DOHH2 (cell line): ENCODE results near the gene AVPI1.
"Not testable (repeated sequence)": the region's sequence is repeated elsewhere in the genome, so short reads cannot be mapped to it uniquely, and the experiment has no call there.

Experiments used
- H3F3A ChIP-seq: fragments of 200-600 bp; sonication (generic), shearing (Covaris generic); 2 replicates; pipeline ENCODE4 v1.6.0; 2016; ENCODE audit warnings: antibody characterized with exemption, mild to moderate bottlenecking; ENCODE audit not compliant: control insufficient read depth, insufficient read depth
- H3K27ac ChIP-seq: fragments of 200-600 bp; sonication (generic); 2 replicates; pipeline ENCODE4 v1.5.1; 2014; ENCODE audit warnings: low read depth, mild to moderate bottlenecking, low read length, moderate library complexity
- H3K27me3 ChIP-seq: fragments of 200-600 bp; sonication (generic); 2 replicates; pipeline ENCODE4 v1.6.1; 2014; ENCODE audit warnings: mild to moderate bottlenecking, low read length, mixed read lengths; ENCODE audit not compliant: control insufficient read depth
- H3K36me3 ChIP-seq: fragments of 200-600 bp; sonication (generic); 2 replicates; pipeline ENCODE4 v1.6.1; 2014; ENCODE audit warnings: mild to moderate bottlenecking, low read length, moderate library complexity, mixed read lengths; ENCODE audit not compliant: control insufficient read depth
- H3K4me1 ChIP-seq: fragments of 200-600 bp; sonication (generic); 2 replicates; pipeline ENCODE4 v1.6.1; 2014; ENCODE audit warnings: mild to moderate bottlenecking, low read length, mixed read lengths; ENCODE audit not compliant: control insufficient read depth
- H3K4me2 ChIP-seq: fragments of 200-600 bp; sonication (generic); 2 replicates; pipeline ENCODE4 v1.6.0; 2014; ENCODE audit warnings: mild to moderate bottlenecking, low read length, moderate library complexity
- H3K4me3 ChIP-seq: fragments of 200-600 bp; sonication (generic); 2 replicates; pipeline ENCODE4 v1.5.1; 2014; ENCODE audit warnings: mild to moderate bottlenecking, low read length, mixed read lengths
- H3K79me2 ChIP-seq: fragments of 200-600 bp; sonication (generic); 2 replicates; pipeline ENCODE4 v1.6.1; 2014; ENCODE audit warnings: mild to moderate bottlenecking, low read length, mixed read lengths; ENCODE audit not compliant: control insufficient read depth
- H3K9me2 ChIP-seq: fragments of 200-600 bp; sonication (generic); replicated peaks from 2 replicates; pipeline ENCODE4 v1.6.1; 2014; ENCODE audit warnings: mild to moderate bottlenecking, low read length, mixed read lengths; ENCODE audit not compliant: control insufficient read depth
- H3K9me3 ChIP-seq: fragments of 200-600 bp; sonication (generic); 2 replicates; pipeline ENCODE4 v1.6.1; 2014; ENCODE audit warnings: antibody characterized with exemption, low read length, mixed read lengths; ENCODE audit not compliant: control insufficient read depth, insufficient read depth
- H4K20me1 ChIP-seq: fragments of 200-600 bp; sonication (generic); 2 replicates; pipeline ENCODE4 v1.6.0; 2014; ENCODE audit warnings: low read depth, mild to moderate bottlenecking, antibody characterized with exemption, low read length, moderate library complexity; ENCODE audit not compliant: control insufficient read depth, insufficient read depth
- CTCF ChIP-seq: fragments of 200-600 bp; sonication (generic); IDR thresholded peaks from one replicate; pipeline ENCODE4 v1.5.1; 2014; ENCODE audit warnings: antibody characterized with exemption, mild to moderate bottlenecking, low read depth, low read length; ENCODE audit not compliant: poor library complexity, severe bottlenecking
- EZH2phosphoT487 ChIP-seq: fragments of 200-600 bp; sonication (generic); IDR thresholded peaks from 2 replicates; pipeline ENCODE4 v1.6.1; 2017; ENCODE audit warnings: borderline replicate concordance, mild to moderate bottlenecking, antibody characterized with exemption, low read length, moderate library complexity, mixed read lengths

The AVPI1 gene

DNA sequence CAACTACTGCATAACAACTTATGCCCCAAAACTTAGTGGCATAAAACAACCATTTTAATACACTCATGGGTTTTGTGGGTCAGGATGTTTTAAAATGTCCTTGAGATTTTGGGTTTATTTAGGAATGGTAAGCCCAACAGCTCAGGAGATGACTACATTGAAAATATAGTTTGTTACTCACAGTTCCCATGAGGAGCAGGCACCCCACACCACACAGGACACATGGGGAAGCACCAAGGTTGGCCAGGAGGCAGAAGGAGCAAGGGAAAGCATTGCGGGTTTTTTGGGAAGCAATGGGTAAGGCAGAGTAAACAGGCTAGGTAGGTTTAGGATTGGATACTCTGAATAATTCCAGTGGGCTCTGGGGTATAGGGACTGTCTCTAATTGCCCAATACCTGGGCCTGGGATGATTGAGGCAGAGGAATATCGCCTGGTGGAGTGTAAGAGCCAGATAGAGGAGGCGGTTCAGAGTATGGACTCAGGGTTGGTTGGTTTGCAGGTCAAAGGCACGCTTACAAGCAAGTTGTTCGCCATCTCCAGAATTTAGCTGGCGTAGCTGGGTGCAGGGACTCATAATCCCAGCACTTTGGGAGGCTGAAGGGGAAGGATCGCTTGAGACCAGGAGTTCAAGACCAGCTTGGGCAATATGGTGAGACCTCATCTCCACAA lies 16.5 kb upstream of the AVPI1 start:
- TF ChIP-seq EZH2phosphoT487 (no peak), CTCF (no peak)
- no peak overlapping the region for H3K4me3 ChIP-seq
- H3K4me2 ChIP-seq = no peak overlapping the region
- no peaks in the 10 kb centered on the region for H3K79me2 ChIP-seq
- H3K9me2 ChIP-seq = no peaks in the 10 kb centered on the region
- H3K36me3 ChIP-seq = no peaks in the 10 kb centered on the region
- H3F3A ChIP-seq = no peaks in the 10 kb centered on the region
- no peaks in the 10 kb centered on the region for H4K20me1 ChIP-seq
- no peak overlapping the region for H3K27ac ChIP-seq
- no peaks in the 10 kb centered on the region; the same call in none of the 2 replicates for H3K27me3 ChIP-seq
- no peaks in the 10 kb centered on the region for H3K9me3 ChIP-seq
- H3K4me1 ChIP-seq = no peaks in the 10 kb centered on the region

- H4K20me1 ChIP-seq = no peaks in the 10 kb centered on the region
- H3K4me2 ChIP-seq = no peak overlapping the region
- no peaks in the 10 kb centered on the region for H3K9me3 ChIP-seq
- no peaks in the 10 kb centered on the region for H3F3A ChIP-seq
- H3K9me2 ChIP-seq = no peaks in the 10 kb centered on the region
- no peaks in the 10 kb centered on the region; the same call in 1 of the 2 replicates for H3K27me3 ChIP-seq
- TF ChIP-seq CTCF = peak; percentile 79
- TF ChIP-seq EZH2phosphoT487 = no peak
- H3K4me3 ChIP-seq = no peak overlapping the region
- no peaks in the 10 kb centered on the region for H3K36me3 ChIP-seq
- no peaks in the 10 kb centered on the region for H3K79me2 ChIP-seq
- H3K4me1 ChIP-seq = no peaks in the 10 kb centered on the region
- no peak overlapping the region for H3K27ac ChIP-seq
Observed at GRCh38 chr10:97701438-97702069, 14.5 kb upstream of the AVPI1 start.

DNA sequence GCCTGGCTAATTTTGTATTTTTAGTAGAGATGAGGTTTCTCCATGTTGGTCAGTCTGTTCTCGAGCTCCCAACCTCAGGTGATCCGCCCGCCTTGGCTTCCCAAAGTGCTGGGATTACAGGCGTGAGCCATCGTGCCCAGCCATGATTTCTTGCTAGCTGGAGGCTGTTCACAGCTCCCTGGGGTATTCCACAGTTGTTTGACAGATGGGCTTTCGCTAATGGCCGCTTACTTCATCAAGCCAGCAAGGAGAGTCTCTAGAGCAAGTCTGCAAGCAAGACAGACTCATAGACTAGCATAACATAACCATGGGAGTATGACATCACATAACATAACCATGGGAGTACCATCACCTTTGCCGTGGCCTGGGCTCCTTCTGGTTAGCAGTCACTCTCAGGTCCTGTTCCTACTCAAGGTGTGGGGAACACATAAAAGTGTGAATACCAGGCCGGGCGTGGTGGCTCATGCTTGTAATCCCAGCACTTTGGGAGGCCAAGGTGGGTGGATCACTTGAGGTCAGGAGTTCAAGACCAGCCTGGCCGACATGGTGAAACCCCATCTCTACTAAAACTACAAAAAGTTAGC lies 11.1 kb upstream of the AVPI1 start:
- not testable (repeated sequence) for H3K9me3 ChIP-seq, H4K20me1 ChIP-seq, H3K79me2 ChIP-seq, H3K4me2 ChIP-seq, H3K4me1 ChIP-seq, H3K9me2 ChIP-seq, H3K27ac ChIP-seq, H3K4me3 ChIP-seq, H3K36me3 ChIP-seq, H3F3A ChIP-seq, H3K27me3 ChIP-seq

DNA sequence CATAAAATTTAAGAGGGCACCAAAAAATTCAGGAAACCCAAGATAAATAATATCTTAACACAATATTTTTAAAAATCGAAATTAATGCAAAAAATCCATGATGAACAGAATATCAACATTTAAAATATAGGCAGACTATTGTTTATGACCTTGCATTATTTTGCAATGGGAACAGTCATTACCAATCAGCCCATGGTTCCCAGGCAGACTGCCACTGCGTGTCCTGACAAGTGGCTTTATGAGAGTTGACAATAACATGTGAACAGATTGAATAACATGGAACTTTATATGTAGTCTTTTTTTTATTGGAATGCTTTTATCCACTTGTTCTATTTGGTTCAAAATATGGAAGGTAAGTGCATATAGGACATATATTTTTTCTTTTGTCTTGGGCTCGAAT lies 3.1 kb upstream of the AVPI1 start:
- Histone ChIP-seq H3K79me2 (no peaks in the 10 kb centered on the region), H3K4me2 (no peak overlapping the region), H3K4me1 (peaks cover 16% of the 10 kb centered on the region)

More for the DNA sequence above, 3.1 kb upstream of the AVPI1 start:
- H3K36me3 ChIP-seq = no peaks in the 10 kb centered on the region
- H3K4me3 ChIP-seq = no peak overlapping the region
- no peaks in the 10 kb centered on the region for H4K20me1 ChIP-seq
- no peak overlapping the region for H3K27ac ChIP-seq
- H3K9me2 ChIP-seq = no peaks in the 10 kb centered on the region
- TF ChIP-seq EZH2phosphoT487 = no peak
- peaks cover 2% of the 10 kb centered on the region; the same call in 1 of the 2 replicates for H3F3A ChIP-seq
- 0 out of 2 replicates have a peak, but pooled peaks cover 2% of the 10 kb centered on the region for H3K27me3 ChIP-seq
- H3K9me3 ChIP-seq = no peaks in the 10 kb centered on the region
